Liver (tissue), 9 donors: ENCODE results near the gene SPRR4. TPM values are rescaled to one million over a fixed set of nuclear protein-coding genes. Genes with fewer than 3 reads are reported as not detected.

Experiments used
- DNase-seq: peaks from one replicate; pipeline ENCODE4 v3.0.0-alpha.2; 2017; ENCODE audit warnings: low spot score
- H3K27ac ChIP-seq, 2 donors: one replicate each; pipeline ENCODE4 v1.7.0; 2013; ENCODE audit warnings: inconsistent platforms in 2 of 2, low read length in 2 of 2, control low read depth in 1 of 2, low read depth in 1 of 2, mild to moderate bottlenecking in 1 of 2
- H3K27me3 ChIP-seq, 4 donors: one replicate each; pipeline versions ENCODE4 v1.6.1 to v1.7.0; 2013; ENCODE audit warnings: low read length in 3 of 4, inconsistent platforms in 1 of 4, mild to moderate bottlenecking in 1 of 4, moderate library complexity in 1 of 4; ENCODE audit not compliant: control insufficient read depth in 4 of 4, insufficient read depth in 4 of 4
- H3K36me3 ChIP-seq, 4 donors: one replicate each; pipeline versions ENCODE4 v1.6.1 to v1.7.0; 2013; ENCODE audit warnings: low read length in 3 of 4, mild to moderate bottlenecking in 3 of 4, low read depth in 1 of 4, moderate library complexity in 1 of 4; ENCODE audit not compliant: control insufficient read depth in 4 of 4, insufficient read depth in 3 of 4
- H3K4me1 ChIP-seq, 4 donors: one replicate each; pipeline versions ENCODE4 v1.6.1 to v1.7.0; 2013; ENCODE audit warnings: low read length in 3 of 4, mild to moderate bottlenecking in 3 of 4, moderate library complexity in 1 of 4; ENCODE audit not compliant: control insufficient read depth in 4 of 4, insufficient read depth in 4 of 4
- H3K4me3 ChIP-seq, 3 donors: one replicate each; pipeline versions ENCODE4 v1.6.1 to v1.7.0; 2013; ENCODE audit warnings: low read length in 3 of 3, control low read depth in 1 of 3, low read depth in 1 of 3, mild to moderate bottlenecking in 1 of 3
- H3K9ac ChIP-seq, 2 donors: one replicate each; pipeline ENCODE4 v1.7.0; 2013; ENCODE audit warnings: low read length in 2 of 2, mild to moderate bottlenecking in 2 of 2, moderate library complexity in 2 of 2, control low read depth in 1 of 2, low read depth in 1 of 2
- H3K9me3 ChIP-seq, 4 donors: one replicate each; pipeline versions ENCODE4 v1.6.1 to v1.7.0; 2013; ENCODE audit warnings: low read length in 3 of 4; ENCODE audit not compliant: control insufficient read depth in 4 of 4
- EGR1 ChIP-seq, 2 donors: IDR thresholded peaks; 2 replicates each; pipeline ENCODE4 v1.6.1; 2016 to 2018; ENCODE audit warnings: antibody characterized with exemption in 2 of 2, low read depth in 2 of 2
- FOXA1 ChIP-seq: IDR thresholded peaks from 2 replicates; pipeline ENCODE4 v1.6.1; 2016; ENCODE audit warnings: antibody characterized with exemption
- FOXA2 ChIP-seq: IDR thresholded peaks from 2 replicates; pipeline ENCODE4 v1.6.1; 2016; ENCODE audit warnings: antibody characterized with exemption
- GABPA ChIP-seq, 2 donors: IDR thresholded peaks in 1 of 2; conservative IDR thresholded peaks in 1 of 2; 2 replicates each; pipeline ENCODE4 v1.6.1; 2016; ENCODE audit warnings: antibody characterized with exemption in 2 of 2, mild to moderate bottlenecking in 1 of 2, moderate library complexity in 1 of 2
- HNF4A ChIP-seq, 2 donors: conservative IDR thresholded peaks; 2 replicates each; pipeline ENCODE4 v1.6.1; 2016; ENCODE audit warnings: antibody characterized with exemption in 2 of 2, mild to moderate bottlenecking in 2 of 2
- HNF4G ChIP-seq: IDR thresholded peaks from 2 replicates; pipeline ENCODE4 v1.6.1; 2016; ENCODE audit warnings: antibody characterized with exemption
- JUND ChIP-seq, 2 donors: IDR thresholded peaks; 2 replicates each; pipeline ENCODE4 v1.6.1; 2016; ENCODE audit warnings: antibody characterized with exemption in 2 of 2
- NR2F2 ChIP-seq: IDR thresholded peaks from 2 replicates; pipeline ENCODE4 v1.6.1; 2016; ENCODE audit warnings: antibody characterized with exemption
- RAD21 ChIP-seq, 2 donors: IDR thresholded peaks; 2 replicates each; pipeline ENCODE4 v1.6.1; 2016; ENCODE audit warnings: antibody characterized with exemption in 2 of 2, mild to moderate bottlenecking in 2 of 2
- RXRA ChIP-seq, 2 donors: IDR thresholded peaks; 2 replicates each; pipeline ENCODE4 v1.6.1; 2017 to 2018; ENCODE audit warnings: antibody characterized with exemption in 2 of 2, mild to moderate bottlenecking in 1 of 2
- SP1 ChIP-seq: IDR thresholded peaks from 2 replicates; pipeline ENCODE4 v1.6.1; 2018; ENCODE audit warnings: antibody characterized with exemption, mild to moderate bottlenecking
- YY1 ChIP-seq: IDR thresholded peaks from 2 replicates; pipeline ENCODE4 v1.6.1; 2016; ENCODE audit warnings: antibody characterized with exemption, mild to moderate bottlenecking
- WGBS: extraction: QIAGEN DNeasy Blood & Tissue Kit; methylation state at CpG from one replicate; pipeline ENCODE4 v1.1.7; 2013; 5-methylcytosine and 5-hydroxymethylcytosine counted together
- polyA plus RNA-seq, 2 donors: library from polyadenylated mRNA; stranded (reverse) in 1 of 2; unstranded in 1 of 2; fragments of 200-250 nt in 1 of 2; fragments of >200 nt in 1 of 2; fragmentation: Nextera tagmentation in 1 of 2; extraction: Ambion mirVana in 1 of 2; gene quantifications; one replicate each; pipeline versions ENCODE4 v1.2.1 to v1.2.3, GENCODE V29; 2013 to 2015
- total RNA-seq, 2 donors: library from RNA; depleted of rRNA; stranded (reverse); fragments of >200 nt; gene quantifications; one replicate each; pipeline ENCODE4 v1.2.3, GENCODE V29; 2014
- TF ChIP-seq, protein P1 (sequence below): IDR thresholded peaks from 2 replicates; pipeline ENCODE4 v1.6.1; 2016; ENCODE audit warnings: antibody characterized with exemption
- TF ChIP-seq, protein P2 (sequence below): IDR thresholded peaks from 2 replicates; pipeline ENCODE4 v1.6.1; 2016; ENCODE audit warnings: antibody characterized with exemption
- TF ChIP-seq, protein P3 (sequence below): IDR thresholded peaks from 2 replicates; pipeline ENCODE4 v1.6.1; 2016; ENCODE audit warnings: antibody characterized with exemption, mild to moderate bottlenecking
- TF ChIP-seq, protein P4 (sequence below): fragments of 150-350 bp; IDR thresholded peaks from 2 replicates; pipeline ENCODE4 v1.5.1; 2017; ENCODE audit warnings: improper control_type of control experiment, low read depth, low read length; ENCODE audit not compliant: missing input control
- donor health status: healthy.
- donor health status: healthy.
- donor health status: healthy.
- donor health status: healthy.
- donor health status: healthy.

Gene SPRR4
- total and polyA plus RNA-seq, 4 donors, result not detected

DNA sequence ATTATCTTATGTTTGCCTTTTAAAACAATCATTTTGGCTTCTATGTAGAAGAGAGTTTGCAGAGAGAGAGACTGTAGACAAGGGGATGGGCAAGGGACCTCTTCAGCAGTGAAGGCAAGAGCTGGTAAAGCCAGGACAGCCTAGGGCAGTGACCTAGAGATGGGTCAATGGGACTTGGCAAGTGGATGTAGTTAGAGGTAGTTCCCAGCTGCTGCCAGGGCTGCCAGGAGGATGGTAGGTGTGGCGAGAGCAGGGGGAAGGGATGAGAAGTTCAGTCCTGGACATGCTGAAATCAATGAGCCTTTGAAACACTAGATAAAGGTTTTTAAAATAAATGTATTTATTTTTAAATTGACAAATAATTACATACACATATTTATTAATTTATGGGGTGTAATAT lies 29.8 kb upstream of the SPRR4 start:
- Histone ChIP-seq H3K4me1 (peaks cover 2 to 23% (median 18%) of the 10 kb centered on the region in 4 donors), H3K36me3 (no peaks in the 10 kb centered on the region), H3K27me3 (no peaks in the 10 kb centered on the region), H3K9ac (no peak overlapping the region), H3K27ac (no peak overlapping the region), H3K4me3 (no peak overlapping the region), H3K9me3 (no peaks in the 10 kb centered on the region)
- TF ChIP-seq EGR1 (IDR thresholded peaks at IDR 0.05; ENCODE audit: low read depth in 2 of 2) (no peak), JUND (IDR thresholded peaks at IDR 0.05) (peak in 1 of 2 donors; percentile 23), RAD21 (IDR thresholded peaks at IDR 0.05) (peak in 1 of 2 donors; percentile 22), HNF4G (no peak), YY1 (peak; percentile 42), RXRA (IDR thresholded peaks at IDR 0.05) (peak in 1 of 2 donors; percentile 91), SP1 (no peak), HNF4A (conservative IDR thresholded peaks at IDR 0.05) (peak in 1 of 2 donors; percentile 78), FOXA2 (no peak)
- TF ChIP-seq, protein P1, sequence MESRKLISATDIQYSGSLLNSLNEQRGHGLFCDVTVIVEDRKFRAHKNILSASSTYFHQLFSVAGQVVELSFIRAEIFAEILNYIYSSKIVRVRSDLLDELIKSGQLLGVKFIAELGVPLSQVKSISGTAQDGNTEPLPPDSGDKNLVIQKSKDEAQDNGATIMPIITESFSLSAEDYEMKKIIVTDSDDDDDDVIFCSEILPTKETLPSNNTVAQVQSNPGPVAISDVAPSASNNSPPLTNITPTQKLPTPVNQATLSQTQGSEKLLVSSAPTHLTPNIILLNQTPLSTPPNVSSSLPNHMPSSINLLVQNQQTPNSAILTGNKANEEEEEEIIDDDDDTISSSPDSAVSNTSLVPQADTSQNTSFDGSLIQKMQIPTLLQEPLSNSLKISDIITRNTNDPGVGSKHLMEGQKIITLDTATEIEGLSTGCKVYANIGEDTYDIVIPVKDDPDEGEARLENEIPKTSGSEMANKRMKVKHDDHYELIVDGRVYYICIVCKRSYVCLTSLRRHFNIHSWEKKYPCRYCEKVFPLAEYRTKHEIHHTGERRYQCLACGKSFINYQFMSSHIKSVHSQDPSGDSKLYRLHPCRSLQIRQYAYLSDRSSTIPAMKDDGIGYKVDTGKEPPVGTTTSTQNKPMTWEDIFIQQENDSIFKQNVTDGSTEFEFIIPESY, result no peak
- TF ChIP-seq, protein P2, sequence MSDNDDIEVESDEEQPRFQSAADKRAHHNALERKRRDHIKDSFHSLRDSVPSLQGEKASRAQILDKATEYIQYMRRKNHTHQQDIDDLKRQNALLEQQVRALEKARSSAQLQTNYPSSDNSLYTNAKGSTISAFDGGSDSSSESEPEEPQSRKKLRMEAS, result no peak
- TF ChIP-seq, protein P3, sequence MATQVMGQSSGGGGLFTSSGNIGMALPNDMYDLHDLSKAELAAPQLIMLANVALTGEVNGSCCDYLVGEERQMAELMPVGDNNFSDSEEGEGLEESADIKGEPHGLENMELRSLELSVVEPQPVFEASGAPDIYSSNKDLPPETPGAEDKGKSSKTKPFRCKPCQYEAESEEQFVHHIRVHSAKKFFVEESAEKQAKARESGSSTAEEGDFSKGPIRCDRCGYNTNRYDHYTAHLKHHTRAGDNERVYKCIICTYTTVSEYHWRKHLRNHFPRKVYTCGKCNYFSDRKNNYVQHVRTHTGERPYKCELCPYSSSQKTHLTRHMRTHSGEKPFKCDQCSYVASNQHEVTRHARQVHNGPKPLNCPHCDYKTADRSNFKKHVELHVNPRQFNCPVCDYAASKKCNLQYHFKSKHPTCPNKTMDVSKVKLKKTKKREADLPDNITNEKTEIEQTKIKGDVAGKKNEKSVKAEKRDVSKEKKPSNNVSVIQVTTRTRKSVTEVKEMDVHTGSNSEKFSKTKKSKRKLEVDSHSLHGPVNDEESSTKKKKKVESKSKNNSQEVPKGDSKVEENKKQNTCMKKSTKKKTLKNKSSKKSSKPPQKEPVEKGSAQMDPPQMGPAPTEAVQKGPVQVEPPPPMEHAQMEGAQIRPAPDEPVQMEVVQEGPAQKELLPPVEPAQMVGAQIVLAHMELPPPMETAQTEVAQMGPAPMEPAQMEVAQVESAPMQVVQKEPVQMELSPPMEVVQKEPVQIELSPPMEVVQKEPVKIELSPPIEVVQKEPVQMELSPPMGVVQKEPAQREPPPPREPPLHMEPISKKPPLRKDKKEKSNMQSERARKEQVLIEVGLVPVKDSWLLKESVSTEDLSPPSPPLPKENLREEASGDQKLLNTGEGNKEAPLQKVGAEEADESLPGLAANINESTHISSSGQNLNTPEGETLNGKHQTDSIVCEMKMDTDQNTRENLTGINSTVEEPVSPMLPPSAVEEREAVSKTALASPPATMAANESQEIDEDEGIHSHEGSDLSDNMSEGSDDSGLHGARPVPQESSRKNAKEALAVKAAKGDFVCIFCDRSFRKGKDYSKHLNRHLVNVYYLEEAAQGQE, result peak; percentile 31
- TF ChIP-seq, protein P4, sequence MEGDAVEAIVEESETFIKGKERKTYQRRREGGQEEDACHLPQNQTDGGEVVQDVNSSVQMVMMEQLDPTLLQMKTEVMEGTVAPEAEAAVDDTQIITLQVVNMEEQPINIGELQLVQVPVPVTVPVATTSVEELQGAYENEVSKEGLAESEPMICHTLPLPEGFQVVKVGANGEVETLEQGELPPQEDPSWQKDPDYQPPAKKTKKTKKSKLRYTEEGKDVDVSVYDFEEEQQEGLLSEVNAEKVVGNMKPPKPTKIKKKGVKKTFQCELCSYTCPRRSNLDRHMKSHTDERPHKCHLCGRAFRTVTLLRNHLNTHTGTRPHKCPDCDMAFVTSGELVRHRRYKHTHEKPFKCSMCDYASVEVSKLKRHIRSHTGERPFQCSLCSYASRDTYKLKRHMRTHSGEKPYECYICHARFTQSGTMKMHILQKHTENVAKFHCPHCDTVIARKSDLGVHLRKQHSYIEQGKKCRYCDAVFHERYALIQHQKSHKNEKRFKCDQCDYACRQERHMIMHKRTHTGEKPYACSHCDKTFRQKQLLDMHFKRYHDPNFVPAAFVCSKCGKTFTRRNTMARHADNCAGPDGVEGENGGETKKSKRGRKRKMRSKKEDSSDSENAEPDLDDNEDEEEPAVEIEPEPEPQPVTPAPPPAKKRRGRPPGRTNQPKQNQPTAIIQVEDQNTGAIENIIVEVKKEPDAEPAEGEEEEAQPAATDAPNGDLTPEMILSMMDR, result no peak
- 34% methylated on average over 1 of the region's 1 CpG for WGBS
- no peak for DNase-seq

DNA sequence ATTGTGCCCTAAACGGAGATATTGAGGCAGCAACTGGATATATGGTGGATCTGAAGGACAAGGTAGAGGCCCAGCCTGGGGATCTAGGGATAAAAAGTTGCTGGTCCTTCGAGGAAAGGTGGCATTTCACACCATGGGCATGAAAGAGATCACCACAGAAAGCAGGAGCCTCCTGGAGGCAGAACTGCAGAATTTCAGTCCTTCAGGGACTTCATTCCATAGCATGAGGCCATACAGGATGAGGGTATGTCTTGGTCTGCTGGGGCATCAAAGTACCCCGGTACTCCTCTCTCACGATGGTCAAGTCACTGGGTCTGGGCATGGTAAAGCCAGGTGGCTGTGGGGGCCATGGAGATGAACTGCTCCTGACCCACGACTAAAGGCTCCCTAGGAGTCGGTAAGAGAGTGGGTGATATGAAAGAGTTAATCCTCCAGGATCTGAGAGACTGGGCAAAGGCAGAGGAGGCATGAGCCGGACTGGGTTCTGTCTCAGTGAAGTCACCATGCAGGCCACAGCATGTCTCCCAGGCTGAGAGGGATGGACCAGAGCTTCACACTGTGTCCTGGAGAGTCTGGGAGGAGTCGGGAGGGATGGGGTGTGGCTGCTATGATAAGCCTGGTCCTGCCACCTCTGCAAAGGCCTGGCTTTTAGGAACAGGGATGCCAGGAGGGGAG lies 29.3 kb upstream of the SPRR4 start:
- WGBS, result 66% methylated on average over 8 of the region's 8 CpGs
- TF ChIP-seq YY1 (no peak), RAD21 (IDR thresholded peaks at IDR 0.05) (no peak), JUND (IDR thresholded peaks at IDR 0.05) (no peak), FOXA1 (no peak), HNF4A (conservative IDR thresholded peaks at IDR 0.05) (no peak), GABPA (IDR thresholded peaks at IDR 0.05 in 1 of 2, conservative IDR thresholded peaks at IDR 0.05 in 1 of 2) (no peak), NR2F2 (no peak), HNF4G (no peak)
- TF ChIP-seq, protein P4, result no peak
- TF ChIP-seq, protein P2, result no peak
- H3K4me3 ChIP-seq, result no peak overlapping the region

More for the DNA sequence above, 29.3 kb upstream of the SPRR4 start:
- Histone ChIP-seq H3K9ac (no peak overlapping the region), H3K27me3 (no peaks in the 10 kb centered on the region), H3K36me3 (no peaks in the 10 kb centered on the region), H3K4me1 (peaks cover 2 to 23% (median 18%) of the 10 kb centered on the region in 4 donors), H3K27ac (no peak overlapping the region), H3K9me3 (no peaks in the 10 kb centered on the region)
- no peak for DNase-seq
